B cell (primary cell): Measurements from ENCODE around the gene SRRM1. TPM values are rescaled to one million over a fixed set of nuclear protein-coding genes. Genes with fewer than 3 reads are reported as not detected.

ENCODE experiments used
- ATAC-seq: fragments of 200-7000 bp; cut with Tn5 transposase; one replicate; pipeline ENCODE4 v1.10.0; 2021; ENCODE audit warnings: low read depth, mild to moderate bottlenecking, moderate number of reproducible peaks, moderate library complexity
- CTCF ChIA-PET: fragments of 350-600 bp; sonication (Branson Sonifier 250); formaldehyde crosslinking; loops from one replicate; lab custom pipeline; 2021; ENCODE audit warnings: antibody characterized with exemption, inconsistent platforms; lab: Charles Lee
- POLR2A ChIA-PET: fragments of 350-600 bp; sonication (Branson Sonifier 250); formaldehyde crosslinking; loops from one replicate; lab custom pipeline; 2021; ENCODE audit warnings: antibody characterized with exemption; lab: Charles Lee
- DNase-seq: peaks from one replicate; pipeline ENCODE4 v3.0.0; 2013
- H2AFZ ChIP-seq: 2 replicates; pipeline ENCODE4 v1.6.1; 2012; ENCODE audit warnings: mild to moderate bottlenecking, low read depth, low read length; ENCODE audit not compliant: insufficient read depth, poor library complexity, severe bottlenecking
- H3K27ac ChIP-seq, 2 donors: 1 replicate in 1 of 2; 2 replicates in 1 of 2; pipeline ENCODE4 v1.5.1; 2012 to 2013; ENCODE audit warnings: low read length in 2 of 2, mild to moderate bottlenecking in 2 of 2, moderate library complexity in 1 of 2
- H3K27me3 ChIP-seq, 4 experiments: fragments of 200-600 bp in 1 of 4; sonication (generic) in 1 of 4; replicated peaks in 1 of 4; 1 replicate in 2 of 4; 2 replicates in 2 of 4; pipeline versions ENCODE4 v1.6.1 to v1.7.0; 2013 to 2016; ENCODE audit warnings: low read length in 3 of 4, mild to moderate bottlenecking in 2 of 4, mixed read lengths in 1 of 4, moderate library complexity in 1 of 4; ENCODE audit not compliant: insufficient read depth in 4 of 4, control insufficient read depth in 3 of 4; ENCODE audit errors: control extremely low read depth in 1 of 4
- H3K36me3 ChIP-seq, 2 experiments: replicated peaks in 1 of 2; 1 replicate in 1 of 2; 2 replicates in 1 of 2; pipeline versions ENCODE4 v1.6.1 to v1.7.1; 2013; ENCODE audit warnings: low read length in 1 of 2; ENCODE audit not compliant: insufficient read depth in 2 of 2, control insufficient read depth in 1 of 2; ENCODE audit errors: control extremely low read depth in 1 of 2, extremely low read depth in 1 of 2
- H3K4me1 ChIP-seq, 2 donors: fragments of 200-600 bp in 1 of 2; sonication (generic) in 1 of 2; 1 replicate in 1 of 2; 2 replicates in 1 of 2; pipeline versions ENCODE4 v1.5.1 to v1.6.1; 2013 to 2017; ENCODE audit warnings: low read length in 2 of 2; ENCODE audit not compliant: control insufficient read depth in 2 of 2, insufficient read depth in 2 of 2
- H3K4me2 ChIP-seq: replicated peaks from 2 replicates; pipeline ENCODE3; 2012; ENCODE audit warnings: mild to moderate bottlenecking, low read depth, low read length; ENCODE audit not compliant: poor library complexity, severe bottlenecking
- H3K4me3 ChIP-seq, 5 experiments: fragments of 200-600 bp in 1 of 5; sonication (generic) in 1 of 5; 1 replicate in 3 of 5; 2 replicates in 2 of 5; pipeline versions ENCODE4 v1.5.1 to v1.7.0; 2011 to 2016; ENCODE audit warnings: low read length in 4 of 5, mild to moderate bottlenecking in 4 of 5, low read depth in 2 of 5, control low read depth in 1 of 5, moderate library complexity in 1 of 5; ENCODE audit not compliant: insufficient read depth in 1 of 5; ENCODE audit errors: control extremely low read depth in 1 of 5, extremely low read depth in 1 of 5
- H3K79me2 ChIP-seq: fragments of 200-600 bp; sonication (generic); one replicate; pipeline ENCODE4 v1.6.0; 2016; ENCODE audit warnings: low read length; ENCODE audit not compliant: control insufficient read depth, insufficient read depth
- H3K9ac ChIP-seq: fragments of 200-600 bp; sonication (generic); 2 replicates; pipeline ENCODE4 v1.6.1; 2017; ENCODE audit warnings: mild to moderate bottlenecking, low read length, moderate library complexity
- H3K9me3 ChIP-seq, 3 donors: one replicate each; pipeline versions ENCODE4 v1.6.1 to v1.7.1; 2013; ENCODE audit warnings: low read length in 2 of 3; ENCODE audit not compliant: control insufficient read depth in 2 of 3, insufficient read depth in 1 of 3; ENCODE audit errors: control extremely low read depth in 1 of 3
- H4K20me1 ChIP-seq: 2 replicates; pipeline ENCODE4 v1.6.0; 2012; ENCODE audit warnings: mild to moderate bottlenecking, low read length; ENCODE audit not compliant: insufficient read depth, control insufficient read depth, poor library complexity, severe bottlenecking
- H3K27ac Mint-ChIP-seq: one replicate; pipeline ENCODE4 v1.8.0; 2021; ENCODE audit warnings: mixed read lengths
- H3K27me3 Mint-ChIP-seq: one replicate; pipeline ENCODE4 v1.8.0; 2021; ENCODE audit warnings: mixed read lengths
- H3K4me1 Mint-ChIP-seq: one replicate; pipeline ENCODE4 v1.8.0; 2021; ENCODE audit warnings: mixed read lengths
- H3K4me3 Mint-ChIP-seq: one replicate; pipeline ENCODE4 v1.8.0; 2021; ENCODE audit warnings: mixed read lengths
- H3K9me3 Mint-ChIP-seq: one replicate; pipeline ENCODE4 v1.8.0; 2022; ENCODE audit warnings: mixed read lengths; ENCODE audit not compliant: insufficient read depth
- EZH2 ChIP-seq: IDR thresholded peaks from 2 replicates; pipeline ENCODE4 v1.6.1; 2012; ENCODE audit warnings: borderline replicate concordance, low read depth, mild to moderate bottlenecking, moderate library complexity, low read length; ENCODE audit not compliant: insufficient read depth, poor library complexity, severe bottlenecking
- WGBS: methylation state at CpG from one replicate; pipeline ENCODE4 v1.1.5; 2013; ENCODE audit warnings: missing lambda C conversion rate; ENCODE audit not compliant: insufficient coverage; 5-methylcytosine and 5-hydroxymethylcytosine counted together
- intact Hi-C: fragments of 100-400 bp; cut with micrococcal nuclease; formaldehyde crosslinking; loops from one replicate; pipeline ENCODE4 v1.10.0; 2022
- polyA plus RNA-seq: library from polyadenylated mRNA; depleted of rRNA; stranded (reverse); fragments of >200 nt; gene quantifications from 2 replicates; pipeline ENCODE4 v1.2.3, GENCODE V29; 2012
- total RNA-seq, 2 donors: library from RNA; stranded (reverse); fragments of 120-200 nt in 1 of 2; gene quantifications; 1 replicate in 1 of 2; 2 replicates in 1 of 2; pipeline versions ENCODE4 v1.2.3 to v1.2.4, GENCODE V29; 2013 to 2022
- TF ChIP-seq, protein P1 (sequence below): fragments of 200-600 bp; IDR thresholded peaks from one replicate; pipeline ENCODE4 v1.8.0; 2022; ENCODE audit warnings: antibody characterized with exemption, mild to moderate bottlenecking

SRRM1 gene
- total and polyA plus RNA-seq, 2 donors (not counting 1 experiment from before 2014, with no cell fraction given) = 88.5 to 238 TPM

DNA sequence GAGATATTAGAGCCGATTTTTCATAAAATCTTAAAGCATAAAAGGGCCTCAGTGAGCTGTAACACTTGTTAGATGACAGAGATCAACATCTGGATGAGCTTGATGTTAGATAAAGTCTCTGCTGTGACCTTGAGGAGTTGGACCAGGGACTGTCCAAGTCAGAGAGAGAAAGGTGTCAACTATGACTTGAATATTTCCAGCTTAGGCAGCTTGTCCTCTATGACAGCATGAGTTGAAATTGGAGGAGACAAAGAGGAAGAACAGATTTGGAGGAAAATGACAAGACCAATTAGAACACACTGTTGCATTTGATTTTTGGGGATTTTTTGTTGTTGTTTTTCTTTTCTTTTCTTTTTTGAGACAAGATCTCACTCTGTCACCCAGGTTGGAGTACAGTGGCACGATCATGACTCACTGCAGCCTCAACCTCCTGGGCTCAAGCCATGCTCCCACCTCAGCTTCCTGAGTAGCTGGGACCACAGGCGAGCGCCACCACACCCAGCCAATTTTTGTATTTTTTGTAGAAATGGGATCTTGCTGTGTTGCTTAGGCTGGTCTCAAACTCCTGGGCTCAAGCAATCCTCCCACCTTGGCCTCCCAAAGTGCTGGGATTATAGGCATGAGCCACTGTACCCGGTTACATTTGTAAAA lies 66.8 kb downstream of the SRRM1 start:
- H3K4me1 ChIP-seq = peaks cover 9 to 10% of the 10 kb centered on the region in 2 donors
- no peak overlapping the region for H3K4me2 ChIP-seq
- DNase-seq = no peak
- peaks cover 10% of the 10 kb centered on the region for H3K4me1 Mint-ChIP-seq
- no peaks in the 10 kb centered on the region for H4K20me1 ChIP-seq
- H3K4me3 ChIP-seq = no peak overlapping the region
- H3K9me3 ChIP-seq = no peaks in the 10 kb centered on the region
- H3K27ac ChIP-seq = no peak overlapping the region
- CTCF ChIA-PET = interaction anchor here (1.0 to 1.4 kb wide), 3 partner anchors 21 to 121 kb away, joined by 3 to 5 read pairs (median 4); partner anchors contain the start of gene CLIC4
- POLR2A ChIA-PET = interaction anchor here (0.6 to 1.1 kb wide), 3 partner anchors 22 to 35 kb away, joined by 3 to 5 read pairs (median 3); partner anchors contain the start of gene CLIC4
- H3K36me3 ChIP-seq = no peaks in the 10 kb centered on the region
- no peaks in the 10 kb centered on the region for H3K27me3 Mint-ChIP-seq
- H3K9ac ChIP-seq = no peak overlapping the region
- H2AFZ ChIP-seq = peak overlapping the region; percentile 28
- no peaks in the 10 kb centered on the region for H3K79me2 ChIP-seq
- 14% methylated on average over 1 of the region's 5 CpGs for WGBS
- H3K9me3 Mint-ChIP-seq = no peaks in the 10 kb centered on the region
- intact Hi-C loops = loop anchor here (2.0 kb wide), 1 partner anchor 35 kb away; the partner anchor contains the start of gene CLIC4
- TF ChIP-seq, protein P1, sequence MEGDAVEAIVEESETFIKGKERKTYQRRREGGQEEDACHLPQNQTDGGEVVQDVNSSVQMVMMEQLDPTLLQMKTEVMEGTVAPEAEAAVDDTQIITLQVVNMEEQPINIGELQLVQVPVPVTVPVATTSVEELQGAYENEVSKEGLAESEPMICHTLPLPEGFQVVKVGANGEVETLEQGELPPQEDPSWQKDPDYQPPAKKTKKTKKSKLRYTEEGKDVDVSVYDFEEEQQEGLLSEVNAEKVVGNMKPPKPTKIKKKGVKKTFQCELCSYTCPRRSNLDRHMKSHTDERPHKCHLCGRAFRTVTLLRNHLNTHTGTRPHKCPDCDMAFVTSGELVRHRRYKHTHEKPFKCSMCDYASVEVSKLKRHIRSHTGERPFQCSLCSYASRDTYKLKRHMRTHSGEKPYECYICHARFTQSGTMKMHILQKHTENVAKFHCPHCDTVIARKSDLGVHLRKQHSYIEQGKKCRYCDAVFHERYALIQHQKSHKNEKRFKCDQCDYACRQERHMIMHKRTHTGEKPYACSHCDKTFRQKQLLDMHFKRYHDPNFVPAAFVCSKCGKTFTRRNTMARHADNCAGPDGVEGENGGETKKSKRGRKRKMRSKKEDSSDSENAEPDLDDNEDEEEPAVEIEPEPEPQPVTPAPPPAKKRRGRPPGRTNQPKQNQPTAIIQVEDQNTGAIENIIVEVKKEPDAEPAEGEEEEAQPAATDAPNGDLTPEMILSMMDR = no peak
- TF ChIP-seq EZH2 = no peak
- no peaks in the 10 kb centered on the region for H3K27me3 ChIP-seq
- H3K27ac Mint-ChIP-seq = no peak overlapping the region
- H3K4me3 Mint-ChIP-seq = no peak overlapping the region
- ATAC-seq = no peak

DNA sequence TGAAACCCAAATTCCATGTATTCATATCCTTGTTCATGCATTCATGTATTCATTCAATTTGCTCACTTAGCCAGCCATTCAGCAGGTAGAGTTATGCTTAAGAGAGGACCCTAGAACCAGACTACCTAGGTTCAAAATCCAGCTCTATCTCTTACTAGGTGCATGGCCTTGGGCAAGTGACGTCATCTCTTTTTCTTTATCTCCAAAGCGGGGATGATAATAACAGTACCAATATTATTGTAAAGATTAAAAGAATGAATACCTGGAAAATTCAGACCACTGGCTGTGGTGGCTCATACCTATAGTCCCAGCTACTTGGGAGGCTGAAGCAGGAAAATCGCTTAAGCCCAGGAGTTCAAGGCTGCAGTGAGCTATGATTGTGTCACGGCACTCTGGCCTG lies 68.2 kb downstream of the SRRM1 start:
- Histone ChIP-seq H4K20me1 (no peaks in the 10 kb centered on the region), H3K4me2 (no peak overlapping the region), H3K27me3 (no peaks in the 10 kb centered on the region), H3K27ac (no peak overlapping the region), H3K9me3 (no peaks in the 10 kb centered on the region), H3K79me2 (no peaks in the 10 kb centered on the region), H2AFZ (no peak overlapping the region), H3K9ac (no peak overlapping the region), H3K36me3 (no peaks in the 10 kb centered on the region), H3K4me3 (no peak overlapping the region), H3K4me1 (no peaks in the 10 kb centered on the region)
- Mint-ChIP-seq H3K27ac (no peak overlapping the region), H3K27me3 (no peaks in the 10 kb centered on the region), H3K4me3 (no peak overlapping the region), H3K9me3 (no peaks in the 10 kb centered on the region), H3K4me1 (peaks cover 4% of the 10 kb centered on the region)
- ATAC-seq = no peak
- ChIA-PET CTCF (interaction anchor here (0.6 to 0.8 kb wide), 3 partner anchors 118 to 1030 kb away, joined by 3 read pairs; no protein-coding TSS in a partner anchor), POLR2A (no interaction called here)
- TF ChIP-seq EZH2 = no peak
- TF ChIP-seq, protein P1 = no peak
- 100% methylated on average over 2 of the region's 4 CpGs for WGBS
- DNase-seq = no peak
- intact Hi-C loops = no loop called here
